ENCODE results near the gene CUEDC1.
A peak's percentile ranks its signal among the peaks of the same experiment; 100 is the strongest.

CUEDC1 gene, protein sequence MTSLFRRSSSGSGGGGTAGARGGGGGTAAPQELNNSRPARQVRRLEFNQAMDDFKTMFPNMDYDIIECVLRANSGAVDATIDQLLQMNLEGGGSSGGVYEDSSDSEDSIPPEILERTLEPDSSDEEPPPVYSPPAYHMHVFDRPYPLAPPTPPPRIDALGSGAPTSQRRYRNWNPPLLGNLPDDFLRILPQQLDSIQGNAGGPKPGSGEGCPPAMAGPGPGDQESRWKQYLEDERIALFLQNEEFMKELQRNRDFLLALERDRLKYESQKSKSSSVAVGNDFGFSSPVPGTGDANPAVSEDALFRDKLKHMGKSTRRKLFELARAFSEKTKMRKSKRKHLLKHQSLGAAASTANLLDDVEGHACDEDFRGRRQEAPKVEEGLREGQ

DNA sequence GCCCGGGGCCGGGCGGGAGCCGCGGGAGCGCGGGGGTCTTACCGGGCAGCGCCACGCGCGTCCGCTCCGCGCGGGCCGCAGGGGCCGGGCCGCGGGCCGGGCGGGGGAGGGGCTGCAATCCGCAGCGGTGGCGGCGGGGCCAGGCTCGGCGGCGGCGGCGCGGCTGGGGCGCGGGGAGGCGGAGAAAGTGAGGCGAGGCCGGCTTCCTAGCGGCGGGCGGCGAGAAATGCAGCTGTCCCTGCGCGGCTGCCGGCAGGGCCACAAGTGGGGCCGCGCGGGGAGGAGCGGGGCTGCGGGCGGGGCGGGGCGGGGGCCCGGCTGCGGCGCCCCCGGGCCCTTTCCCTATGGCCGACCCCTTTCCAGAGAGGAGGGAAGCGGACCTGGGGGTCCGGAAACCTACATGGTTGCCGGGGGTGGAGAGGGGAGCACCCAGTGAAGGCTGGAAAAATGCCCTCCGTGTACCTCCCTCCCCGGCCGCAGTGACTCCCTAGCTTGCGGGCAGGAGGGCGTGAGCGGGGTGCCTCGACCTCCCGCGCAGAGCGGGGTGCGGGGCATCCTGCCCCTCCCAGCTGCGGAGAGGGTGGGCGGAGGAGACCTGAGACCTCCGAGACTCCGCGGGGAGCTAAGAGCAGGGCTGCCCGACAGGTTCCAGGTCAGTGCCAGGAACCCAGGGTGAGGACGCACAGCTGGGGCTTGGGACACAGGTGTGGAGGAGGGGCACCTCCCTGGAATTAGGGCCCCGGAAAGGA is at the start of gene CUEDC1:
TSS of gene CUEDC1 (minus strand) at position 230 of the 749 bp plus-strand sequence. CDS start 69,848 bp downstream, outside the sequence.
- DNase-seq (ENCODE audit: low read depth) = no peak

DNA sequence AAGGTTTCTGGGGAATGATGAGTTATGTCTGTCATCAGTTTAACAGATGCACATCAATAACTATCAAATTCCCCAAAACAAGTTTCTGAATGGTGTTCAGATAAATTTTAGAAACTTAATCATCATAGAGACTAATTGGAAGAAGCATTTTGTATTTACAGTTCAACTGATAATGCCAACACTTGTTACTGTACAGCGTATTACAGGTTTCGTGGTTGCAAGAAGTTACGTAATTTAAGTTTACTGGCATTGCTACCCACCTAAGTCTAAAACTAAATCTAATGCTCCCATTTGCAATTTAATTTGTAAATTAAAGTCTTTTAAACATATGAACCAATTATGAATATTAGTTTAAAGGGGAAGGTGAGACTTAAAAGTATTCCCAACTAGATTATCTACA is 48.8 kb upstream of the CUEDC1 start:
- no peak for DNase-seq (ENCODE audit: low read depth)

DNA sequence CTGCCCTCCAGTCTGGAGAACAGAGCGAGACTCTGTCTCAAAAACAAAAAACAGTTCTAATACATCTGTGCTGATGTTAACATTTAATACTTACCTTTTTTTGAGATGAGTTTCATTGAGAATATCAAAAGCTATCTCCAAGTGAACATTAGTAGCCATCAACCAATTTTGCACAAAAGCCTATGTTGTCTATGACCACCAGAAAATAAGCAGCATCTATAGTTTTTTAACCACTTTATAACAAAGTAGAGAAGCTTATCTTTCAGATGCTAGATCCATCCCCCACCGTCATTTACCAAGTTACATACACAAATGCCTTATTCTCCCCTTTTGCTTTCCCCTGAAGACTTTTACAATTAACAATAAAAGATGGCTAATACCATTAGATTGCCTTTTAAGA is 47.8 kb upstream of the CUEDC1 start:
- DNase-seq (ENCODE audit: low read depth) = no peak

DNA sequence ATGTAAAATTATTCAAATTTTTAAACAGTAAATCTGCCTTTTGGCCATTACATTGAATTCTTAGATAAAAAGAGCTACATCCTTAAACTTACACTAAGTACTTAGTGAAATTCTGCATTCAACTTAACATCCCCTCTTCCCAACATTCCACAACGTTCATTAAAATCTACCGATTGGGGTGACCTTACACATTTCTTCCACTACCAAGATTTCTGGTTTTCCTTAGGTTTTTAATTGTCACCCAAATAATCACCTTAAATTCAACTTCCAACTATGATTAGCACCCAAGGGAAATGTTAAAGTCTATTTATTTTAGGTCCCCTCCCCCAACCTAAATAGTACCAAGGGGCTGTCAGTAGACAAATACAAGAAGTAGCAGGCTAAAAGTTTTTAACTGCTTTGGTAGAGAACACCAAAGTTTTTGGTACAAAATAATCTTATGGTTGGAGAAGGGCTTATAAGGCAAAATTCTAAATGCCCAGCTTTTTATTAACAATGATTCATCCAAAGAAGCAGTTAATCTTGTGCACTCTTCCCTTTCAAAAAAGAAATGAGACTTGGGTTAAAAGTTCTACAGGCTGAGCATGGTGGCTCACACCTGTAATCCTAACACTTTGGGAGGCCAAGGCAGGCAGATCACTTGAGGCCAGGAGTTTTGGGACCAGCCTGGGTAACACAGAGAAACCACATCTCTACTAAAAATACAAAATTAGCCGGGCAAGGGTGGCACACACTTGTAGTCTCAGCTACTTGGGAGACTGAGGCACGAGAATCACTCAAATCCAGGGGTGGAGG is 47.1 kb upstream of the CUEDC1 start:
- DNase-seq (ENCODE audit: low read depth) = no peak

DNA sequence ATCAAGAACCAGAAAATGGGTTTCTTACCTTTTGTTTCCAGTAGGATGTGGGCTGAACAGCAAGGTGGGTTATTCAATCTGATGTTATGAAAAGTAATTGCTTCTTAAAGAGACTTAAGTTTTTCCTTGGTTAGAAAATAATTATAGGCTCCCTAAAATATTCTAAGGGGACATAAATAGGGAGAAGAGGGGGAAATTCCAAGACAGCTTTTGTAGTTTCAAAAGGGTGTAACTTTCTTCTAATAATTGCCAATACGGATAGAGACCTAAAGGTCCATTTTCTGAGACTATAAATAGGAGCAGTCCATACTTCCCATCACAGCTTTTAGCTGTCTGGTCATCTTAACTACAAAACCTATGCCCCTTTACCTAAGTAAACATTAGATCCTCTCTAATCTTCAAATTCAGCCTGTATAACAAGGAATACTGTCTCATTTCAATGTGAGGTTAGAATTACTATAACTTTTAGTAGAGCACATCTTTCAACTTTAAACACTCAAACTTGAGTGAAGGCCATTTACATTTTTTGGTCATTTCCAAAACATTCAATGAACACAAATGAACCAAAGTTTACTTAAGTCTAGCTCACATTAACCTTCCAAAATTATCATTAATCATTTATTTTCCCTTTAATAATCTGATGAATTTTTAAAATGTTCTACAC is 46.4 kb upstream of the CUEDC1 start:
- DNase-seq (ENCODE audit: low read depth) = no peak

DNA sequence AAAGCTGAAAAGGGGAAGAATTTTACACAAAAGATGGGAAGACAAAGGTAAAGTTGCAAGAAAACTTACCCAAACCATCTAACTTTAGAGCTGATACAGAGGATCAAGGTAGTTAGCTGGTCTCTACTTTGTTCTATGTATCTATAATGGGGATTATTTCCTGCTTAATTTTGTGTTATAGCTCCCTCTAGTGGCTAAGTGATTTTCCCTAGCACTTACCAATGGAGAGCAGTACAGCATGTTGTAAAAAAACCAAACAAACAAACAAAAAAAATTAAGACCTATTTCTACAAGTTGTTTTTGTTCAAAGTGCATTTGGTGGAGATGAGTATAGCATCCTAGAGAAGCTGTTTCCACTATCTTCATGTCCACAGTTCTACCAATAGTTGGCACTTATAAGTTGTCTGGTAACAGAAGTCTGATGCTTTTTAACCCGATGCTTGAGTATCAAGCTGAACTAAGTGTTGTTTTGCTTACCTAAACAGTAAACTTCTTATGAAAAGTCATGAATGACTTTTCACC is 44.3 kb upstream of the CUEDC1 start:
- DNase-seq (ENCODE audit: low read depth) = no peak

DNA sequence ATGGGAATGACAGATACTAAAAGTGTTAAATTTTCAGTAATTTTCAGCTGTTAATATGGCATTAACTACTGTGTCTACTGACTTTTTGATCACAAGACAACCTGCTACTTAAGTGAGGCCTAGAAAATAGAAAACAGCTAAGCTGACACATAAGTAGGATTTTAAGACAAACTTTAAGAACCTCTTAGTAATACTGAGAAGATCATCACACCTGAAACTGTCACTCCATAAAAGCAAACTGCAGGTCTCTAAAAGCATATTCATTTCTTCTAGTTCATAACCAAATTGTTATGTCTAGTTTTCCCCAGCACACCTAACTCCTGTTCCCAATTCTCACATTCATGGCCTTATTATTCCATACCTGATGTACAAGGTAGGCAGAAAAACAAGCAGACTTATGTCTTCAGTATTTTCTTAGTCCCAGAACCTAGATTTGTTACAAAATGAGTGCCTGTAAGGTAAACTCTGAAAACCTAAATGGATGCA is 43.8 kb upstream of the CUEDC1 start:
- DNase-seq (ENCODE audit: low read depth) = no peak

DNA sequence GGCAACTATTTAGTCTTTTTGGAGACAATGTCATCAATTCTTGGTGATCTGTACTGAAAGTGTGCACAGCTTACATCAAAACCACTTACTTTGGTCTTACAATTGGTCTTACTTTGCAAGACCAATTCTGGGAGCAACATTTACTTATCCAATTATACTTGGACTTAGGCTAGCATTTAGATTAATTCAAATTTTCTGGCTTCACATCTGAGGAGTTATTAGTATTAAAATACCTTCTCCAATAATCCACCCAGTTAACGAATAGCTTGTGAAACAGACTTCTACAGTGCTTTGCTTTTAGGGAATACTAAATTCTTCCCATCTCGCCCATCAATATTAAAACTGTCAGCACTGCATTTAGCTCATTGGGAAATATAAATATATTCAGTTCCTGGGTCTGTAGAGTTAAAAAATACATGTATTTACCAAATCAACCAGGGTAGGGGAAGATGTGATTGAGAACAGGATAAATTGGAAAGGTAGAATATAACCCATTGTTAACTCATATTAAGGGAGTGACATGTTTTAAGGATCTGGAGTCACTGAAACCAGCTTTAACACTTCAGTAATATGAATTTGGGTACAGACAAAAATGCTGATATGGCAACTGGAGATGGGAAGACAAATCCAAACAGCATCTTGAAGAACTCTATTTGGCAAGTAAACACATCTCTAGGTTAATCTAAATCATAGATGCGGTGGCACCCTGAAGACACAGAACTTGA is 42.0 kb upstream of the CUEDC1 start:
- no peak for DNase-seq (ENCODE audit: low read depth)

DNA sequence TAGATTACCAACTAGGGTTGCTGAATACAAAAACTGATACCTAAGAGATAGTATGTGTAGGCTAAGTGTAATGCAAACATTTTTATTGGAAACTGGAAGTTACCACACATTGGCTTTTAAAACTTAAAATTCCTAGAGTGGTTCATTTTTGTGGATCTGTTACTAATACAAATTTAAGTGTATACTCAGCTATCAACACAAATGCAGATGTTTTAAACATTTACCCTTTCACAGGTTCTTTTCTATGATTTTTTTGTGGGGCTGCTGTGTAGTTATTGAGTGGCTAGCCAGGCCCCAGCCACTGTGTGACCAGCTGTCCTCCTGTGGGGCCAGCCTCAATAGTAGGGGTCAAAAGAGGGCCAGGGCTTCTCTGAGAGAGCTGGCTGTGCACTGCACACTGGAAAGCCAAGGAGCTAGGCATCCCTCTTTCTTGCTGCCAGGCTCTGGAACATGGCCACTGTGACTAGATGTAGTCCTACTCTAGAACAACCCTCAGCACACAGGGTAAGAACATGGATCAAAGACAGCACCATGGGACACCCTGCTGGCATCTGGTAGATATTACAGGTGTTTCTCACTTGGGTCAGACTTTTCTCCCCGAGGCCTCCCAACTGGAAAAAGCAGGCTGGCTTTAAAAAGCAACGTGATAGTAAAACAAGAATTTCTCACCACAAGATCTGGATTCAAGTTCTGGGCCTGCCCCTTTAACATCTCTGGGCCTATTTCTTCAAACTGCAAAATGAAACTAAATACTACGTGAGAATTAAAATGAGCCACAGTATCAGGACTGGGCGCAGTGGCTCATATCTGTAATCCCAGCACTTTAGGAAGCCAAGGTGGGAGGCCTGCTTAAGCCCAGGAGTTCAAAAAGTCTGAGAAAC is 40.1 kb upstream of the CUEDC1 start:
- DNase-seq (ENCODE audit: low read depth) = peak; percentile 71

DNA sequence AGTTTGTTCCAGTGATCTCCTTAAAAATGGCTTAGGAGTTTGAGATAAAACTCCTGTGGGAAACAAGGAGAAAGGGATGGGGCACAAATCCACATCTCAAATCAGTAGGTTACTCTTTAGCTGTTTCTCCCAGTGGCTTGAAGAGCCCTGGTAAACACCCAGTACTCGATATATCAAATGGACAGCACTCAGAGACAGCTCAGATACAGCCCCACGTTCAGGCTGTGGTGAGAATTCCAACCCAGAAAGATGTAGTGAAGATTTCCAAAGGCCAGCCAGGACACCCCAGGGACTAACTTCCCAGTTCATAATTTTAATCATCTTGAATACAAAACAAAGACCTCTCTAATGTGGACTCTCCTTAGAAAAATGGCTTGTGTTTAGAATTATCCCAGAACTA is 39.2 kb upstream of the CUEDC1 start:
- no peak for DNase-seq (ENCODE audit: low read depth)

DNA sequence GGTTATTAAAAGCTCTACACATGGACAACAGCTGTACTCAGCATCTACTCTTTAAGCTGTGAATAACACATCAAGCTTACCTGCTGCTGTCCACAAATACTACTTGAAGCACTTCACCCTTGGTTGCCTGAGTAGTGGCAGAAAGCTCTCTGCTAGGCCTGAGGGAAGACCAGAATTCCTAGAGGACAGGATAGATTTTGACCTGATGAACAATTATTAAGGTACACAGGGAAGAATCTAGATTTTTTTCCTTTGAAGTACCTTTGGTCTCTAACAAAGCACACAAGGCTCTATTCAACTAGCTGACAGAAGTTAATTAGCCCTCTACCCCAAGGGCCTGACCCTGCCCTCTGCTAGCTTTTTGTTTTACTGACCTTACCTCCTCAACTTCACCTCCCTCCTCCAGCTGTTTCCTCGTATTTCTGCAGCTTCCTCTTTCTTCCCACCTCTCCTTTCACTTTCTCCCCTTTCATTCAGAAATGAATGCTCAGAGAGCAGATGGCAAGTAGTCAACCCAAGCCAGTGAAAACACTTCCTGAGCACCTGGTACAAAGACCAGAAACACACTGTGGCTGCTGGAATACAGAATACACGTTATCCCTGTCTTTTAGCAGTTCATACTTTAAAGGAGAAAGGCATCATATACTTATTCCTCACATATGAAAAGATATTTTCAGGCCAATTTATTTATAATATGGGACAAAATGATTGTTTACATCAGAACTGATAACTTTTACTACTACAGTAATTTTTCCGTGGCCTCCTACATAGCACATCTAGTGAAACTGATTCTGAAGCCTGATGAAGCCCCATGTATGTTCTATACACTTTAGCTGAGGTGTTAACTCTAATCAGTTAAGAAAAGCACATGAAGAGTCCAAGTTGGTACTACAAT is 38.5 kb upstream of the CUEDC1 start:
- no peak for DNase-seq (ENCODE audit: low read depth)

DNA sequence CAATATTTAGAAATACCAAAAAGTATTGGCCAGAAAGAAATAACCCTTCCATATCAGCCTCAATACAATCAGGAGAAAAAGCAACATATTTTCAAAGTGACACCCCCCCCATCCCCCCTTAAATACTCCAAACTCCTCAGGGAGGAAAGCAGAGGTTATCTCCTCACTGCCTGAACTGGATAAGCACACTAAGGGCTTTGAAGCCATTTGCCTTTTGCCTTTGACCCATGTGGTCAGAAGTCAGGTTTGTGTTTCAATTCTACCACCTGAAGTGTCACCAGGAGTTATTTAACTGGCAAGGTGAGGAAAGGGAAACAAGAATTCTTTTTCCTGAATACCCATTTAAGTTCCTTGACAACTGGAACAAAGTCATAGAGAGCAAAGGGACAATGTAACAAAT is 36.3 kb upstream of the CUEDC1 start:
- DNase-seq (ENCODE audit: low read depth) = no peak

DNA sequence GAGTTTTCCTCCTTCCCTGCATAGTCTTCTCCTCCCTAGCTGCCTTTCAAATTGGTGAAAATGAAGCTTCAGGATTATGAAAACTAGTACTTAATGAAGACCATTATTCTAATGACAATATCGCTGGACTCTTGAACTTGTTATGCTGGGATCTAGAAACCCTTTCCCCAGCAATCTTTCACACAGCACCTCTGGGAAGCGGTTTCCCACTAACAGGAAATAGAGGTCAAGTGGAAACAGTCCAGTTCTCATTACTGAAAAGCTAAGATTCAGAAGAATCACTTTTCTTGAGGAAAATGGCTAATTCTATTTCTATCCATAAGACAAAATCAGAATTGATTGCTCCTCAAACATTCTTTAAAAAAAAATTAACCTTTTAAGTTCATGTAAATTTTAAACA is 34.8 kb upstream of the CUEDC1 start:
- DNase-seq (ENCODE audit: low read depth) = no peak

DNA sequence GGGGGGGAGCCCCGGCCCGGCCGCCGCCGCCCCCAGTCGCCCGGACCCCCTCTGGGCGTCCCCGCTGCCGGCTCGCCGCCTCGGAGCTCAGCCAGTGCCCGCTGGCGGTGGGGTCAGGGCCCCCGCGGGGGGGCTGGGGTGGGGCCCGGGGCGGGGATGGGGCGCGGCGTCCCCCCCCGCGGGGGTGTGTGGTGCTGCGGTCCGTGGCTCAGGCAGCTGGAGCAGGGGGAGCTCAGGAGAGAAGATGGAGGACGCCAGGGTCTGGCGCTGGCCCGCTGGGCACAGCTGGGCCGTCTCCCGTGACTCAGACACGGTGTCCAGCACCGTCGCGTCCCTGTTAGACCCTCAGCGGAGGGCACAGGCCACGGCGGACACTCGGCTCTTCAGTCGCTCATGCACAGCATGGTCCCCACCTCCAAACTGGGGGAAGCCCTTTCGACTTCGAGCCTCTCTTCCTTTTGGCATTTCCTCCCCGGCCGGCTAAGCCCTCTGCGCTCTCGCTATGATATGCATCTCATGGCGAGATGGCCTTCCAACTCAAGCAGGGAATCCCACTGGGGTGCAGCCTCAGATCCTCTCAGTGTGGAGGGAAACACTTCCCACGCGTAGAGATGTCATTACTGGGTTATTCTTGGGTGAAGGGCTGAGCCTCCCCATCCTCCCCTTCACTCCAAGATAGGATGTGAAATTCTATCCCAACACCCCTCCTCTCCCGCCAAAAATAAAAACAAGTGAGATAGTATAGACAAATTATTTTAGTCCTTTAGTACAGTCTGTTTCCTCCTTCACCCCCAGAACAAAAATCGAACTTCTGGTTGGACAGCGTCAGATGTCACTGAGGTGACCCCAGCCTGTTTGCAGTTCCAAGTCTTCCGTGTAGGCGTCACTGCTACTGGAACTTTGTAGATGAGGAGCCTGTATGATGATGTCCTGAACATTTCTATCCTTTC is 33.4 kb upstream of the CUEDC1 start:
- no peak for DNase-seq (ENCODE audit: low read depth)

DNA sequence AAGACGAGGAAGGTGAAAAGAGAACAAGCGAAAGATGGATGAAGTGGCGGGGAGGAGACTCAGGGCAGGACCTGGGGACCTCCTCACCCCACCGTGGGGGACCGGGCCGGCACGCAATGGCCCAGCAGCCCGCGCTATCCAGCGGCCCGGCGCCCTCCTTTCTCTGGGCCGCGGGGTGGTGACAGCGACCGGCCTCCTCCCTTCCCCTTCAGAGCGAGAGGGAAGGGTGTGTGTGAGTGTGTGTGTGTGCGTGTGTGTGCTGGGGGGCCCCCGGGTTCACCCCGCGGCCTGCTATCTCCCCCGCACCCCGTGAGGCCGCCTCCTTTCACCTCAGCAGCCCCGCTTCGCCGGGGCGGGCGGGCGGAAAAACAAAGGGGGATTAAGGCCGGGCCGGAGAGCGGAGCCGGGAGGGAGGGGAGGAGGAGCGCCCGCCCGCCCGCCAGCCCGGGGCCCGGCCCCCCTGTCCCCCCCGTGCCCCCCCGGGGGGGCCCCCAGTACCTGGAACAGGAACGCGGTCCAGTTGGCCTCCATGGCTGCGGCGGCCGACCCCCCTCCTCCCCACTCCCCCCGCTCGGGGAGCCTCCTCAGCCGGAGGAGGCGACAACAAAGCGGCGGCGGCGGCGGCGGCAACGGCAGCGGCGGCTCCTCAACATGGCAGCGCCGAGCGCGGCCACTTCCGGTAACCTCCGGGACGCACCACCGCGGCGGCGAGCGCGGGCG is 32.5 kb upstream of the CUEDC1 start, which contains the start of gene VEZF1:
TSS of gene VEZF1 (minus strand) at position 674 of the 720 bp plus-strand sequence. CDS start at position 531, 143 bp downstream.
- no peak for DNase-seq (ENCODE audit: low read depth)

DNA sequence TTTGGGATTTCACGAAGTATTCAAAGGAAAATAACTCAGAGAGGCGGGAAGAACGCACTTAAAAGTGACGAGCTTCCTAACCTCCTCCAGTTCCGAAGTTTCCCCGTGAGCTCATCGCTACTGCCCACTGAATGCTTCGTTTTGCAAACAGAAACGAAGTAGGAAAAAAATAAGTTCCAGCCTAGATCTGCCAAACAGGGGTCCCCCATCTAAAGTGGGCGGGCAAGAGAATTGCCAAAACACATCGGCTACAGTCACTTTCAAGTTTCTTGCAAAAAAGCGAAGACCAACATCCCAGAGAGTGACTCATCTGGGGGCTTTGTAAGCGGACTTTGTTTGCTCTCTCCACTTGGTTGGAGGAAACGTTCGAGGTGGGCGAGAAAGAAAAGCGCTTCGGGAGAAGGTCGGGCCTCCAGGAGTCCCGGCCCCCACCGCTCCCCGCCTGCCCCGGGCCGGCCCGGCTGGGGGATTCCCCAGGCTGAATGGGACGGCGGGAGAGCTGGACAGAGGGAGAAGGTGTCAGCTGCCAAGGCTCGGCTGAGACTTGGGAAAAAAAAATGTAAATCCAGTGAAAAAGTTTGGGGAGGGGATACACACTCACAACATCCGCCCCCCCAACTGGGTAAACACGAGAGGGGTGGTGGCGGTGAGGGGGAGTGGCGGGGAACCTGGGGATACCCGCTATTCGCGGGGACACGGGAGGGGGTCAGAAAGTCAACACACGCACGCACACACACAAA is 31.8 kb upstream of the CUEDC1 start:
- DNase-seq (ENCODE audit: low read depth) = no peak
